Measurements from ENCODE around the gene LTBP1. TPM values are rescaled to one million over a fixed set of nuclear protein-coding genes. Genes with fewer than 3 reads are reported as not detected.

The LTBP1 gene
- total and polyA plus RNA-seq, 2 of the 13 experiments (the other 11 are each of a cell fraction or from before 2014, with no cell fraction given) = 0.12 to 0.22 TPM

DNA sequence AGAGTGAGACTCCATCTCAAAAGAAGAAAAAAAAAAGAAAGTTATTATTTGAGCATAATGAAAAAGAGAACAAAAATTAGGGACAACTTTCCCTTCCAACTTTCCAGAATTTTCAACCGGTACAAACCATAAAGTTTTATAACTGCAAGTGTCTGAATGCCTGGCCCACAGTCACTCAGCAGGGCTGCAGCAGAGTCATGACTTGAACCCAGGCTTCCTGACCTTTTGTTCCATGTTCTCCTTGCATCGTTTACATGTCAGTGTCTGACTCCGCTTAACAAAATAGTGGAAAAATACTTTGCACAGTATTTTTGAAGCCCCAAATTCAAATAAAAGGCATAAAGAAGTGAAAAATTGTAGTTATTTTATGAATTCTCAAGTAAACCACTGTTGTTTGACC lies 82.7 kb downstream of the LTBP1 start:
- TF ChIP-seq TCF7 (IDR thresholded peaks at IDR 0.05; ENCODE audit: low read depth) (no peak), HNF1A (IDR thresholded peaks at IDR 0.05; ENCODE audit: low read depth) (no peak), HNF1A (CRISPR knock-in tag; IDR thresholded peaks at IDR 0.05; ENCODE audit: borderline replicate concordance) (no peak), CAMTA2 (CRISPR knock-in tag; IDR thresholded peaks at IDR 0.05; ENCODE audit: borderline replicate concordance) (no peak), ZNF30 (CRISPR knock-in tag; IDR thresholded peaks at IDR 0.05) (no peak), ZNF253 (CRISPR knock-in tag; IDR thresholded peaks at IDR 0.05; ENCODE audit: borderline replicate concordance) (no peak), ZNF138 (CRISPR knock-in tag; IDR thresholded peaks at IDR 0.05; ENCODE audit: low read depth) (no peak), MXI1 (IDR thresholded peaks at IDR 0.05; ENCODE audit: borderline replicate concordance, low read depth, low read length) (no peak), RORA (CRISPR knock-in tag; IDR thresholded peaks at IDR 0.05) (no peak)
- TF ChIP-seq, protein P1, sequence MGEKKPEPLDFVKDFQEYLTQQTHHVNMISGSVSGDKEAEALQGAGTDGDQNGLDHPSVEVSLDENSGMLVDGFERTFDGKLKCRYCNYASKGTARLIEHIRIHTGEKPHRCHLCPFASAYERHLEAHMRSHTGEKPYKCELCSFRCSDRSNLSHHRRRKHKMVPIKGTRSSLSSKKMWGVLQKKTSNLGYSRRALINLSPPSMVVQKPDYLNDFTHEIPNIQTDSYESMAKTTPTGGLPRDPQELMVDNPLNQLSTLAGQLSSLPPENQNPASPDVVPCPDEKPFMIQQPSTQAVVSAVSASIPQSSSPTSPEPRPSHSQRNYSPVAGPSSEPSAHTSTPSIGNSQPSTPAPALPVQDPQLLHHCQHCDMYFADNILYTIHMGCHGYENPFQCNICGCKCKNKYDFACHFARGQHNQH (CRISPR knock-in tag; IDR thresholded peaks at IDR 0.05) = no peak
- Histone ChIP-seq H3K79me2 (ENCODE audit: insufficient read depth, low read length) (no peaks in the 10 kb centered on the region), H2AFZ (ENCODE audit: low read length) (no peak overlapping the region), H3K4me3 (replicated peaks in 1 of 3; ENCODE audit: insufficient read depth in 1 of 3, low read depth in 2 of 3, low read length in 3 of 3) (no peak overlapping the region), H3K9me3 (ENCODE audit: low read length) (peaks cover 4% of the 10 kb centered on the region), H3K4me1 (ENCODE audit: insufficient read depth, low read length) (no peaks in the 10 kb centered on the region), H3K27me3 (ENCODE audit: control insufficient read depth in 1 of 2, insufficient read depth in 2 of 2, low read length in 2 of 2) (no peaks in the 10 kb centered on the region; a peak in 1 of 5 replicates), H3K36me3 (replicated peaks in 1 of 2; ENCODE audit: control insufficient read depth in 1 of 2, insufficient read depth in 2 of 2, low read length in 2 of 2) (no peaks in the 10 kb centered on the region), H3K4me2 (ENCODE audit: low read depth, low read length) (no peak overlapping the region), H3K9ac (ENCODE audit: insufficient read depth, low read depth, low read length) (no peak overlapping the region), H3K27ac (ENCODE audit: extremely low read length, insufficient read depth, low read length) (no peak overlapping the region), H4K20me1 (ENCODE audit: insufficient read depth, low read length) (no peaks in the 10 kb centered on the region)
- no peak for FAIRE-seq
- intact Hi-C loops (cut with micrococcal nuclease; ENCODE audit: unreplicated experiment) (no loop called here), in situ Hi-C loops (cut with HindIII; ENCODE audit: extremely low pct_ligation_motif_present, low pct_unique_long_range_greater_than_20kb) (no loop called here)
- ChIA-PET POLR2A (no interaction called here), CTCF (ENCODE audit: low intra/inter-chr PET ratio, low total read pairs) (no interaction called here)
- WGBS (ENCODE audit: low lambda C conversion rate) = 45% methylated on average over 3 of the region's 3 CpGs
- no peak for ATAC-seq
- no peak for DNase-seq (ENCODE audit: low spot score)
- BruUV-seq (replicated peaks) = no TSS peak

Measured in HepG2 (cell line).